ENCODE measurements around the gene PI4K2B. TPM values are rescaled to one million over a fixed set of nuclear protein-coding genes. Genes with fewer than 3 reads are reported as not detected.

Gene PI4K2B
- total RNA-seq, result 23.9 and 24.8 TPM in 2 replicates

DNA sequence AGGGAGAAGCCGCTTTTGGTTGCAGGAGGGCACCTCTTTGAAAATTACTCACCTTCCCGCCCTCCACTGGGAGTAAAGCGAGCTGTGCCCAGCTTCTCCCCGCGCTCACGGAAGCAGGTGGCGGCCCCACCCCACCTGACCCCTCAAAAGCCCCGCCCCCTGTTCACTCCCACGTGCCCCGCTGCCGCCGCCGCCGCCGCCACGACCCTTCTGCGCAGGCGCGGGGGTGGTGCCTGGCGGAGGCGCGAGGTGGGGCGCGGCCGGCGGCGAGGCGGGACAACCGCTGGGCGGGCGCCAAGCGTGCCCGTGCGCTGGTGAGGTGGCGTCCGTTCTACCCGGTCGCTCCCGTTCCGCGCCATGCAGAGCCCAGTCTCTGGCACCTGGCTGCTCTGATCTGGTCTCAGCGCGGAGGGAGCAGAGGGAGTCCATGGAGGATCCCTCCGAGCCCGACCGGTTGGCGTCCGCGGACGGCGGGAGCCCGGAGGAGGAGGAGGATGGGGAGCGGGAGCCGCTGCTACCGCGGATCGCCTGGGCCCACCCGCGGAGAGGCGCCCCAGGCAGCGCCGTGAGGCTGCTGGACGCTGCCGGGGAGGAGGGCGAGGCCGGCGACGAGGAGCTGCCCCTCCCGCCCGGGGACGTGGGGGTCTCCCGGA lies at the start of gene PI4K2B:
PI4K2B (plus strand) TSS at position 297 of the 653 bp plus-strand sequence; CDS start at position 428, 131 bp downstream.

DNA sequence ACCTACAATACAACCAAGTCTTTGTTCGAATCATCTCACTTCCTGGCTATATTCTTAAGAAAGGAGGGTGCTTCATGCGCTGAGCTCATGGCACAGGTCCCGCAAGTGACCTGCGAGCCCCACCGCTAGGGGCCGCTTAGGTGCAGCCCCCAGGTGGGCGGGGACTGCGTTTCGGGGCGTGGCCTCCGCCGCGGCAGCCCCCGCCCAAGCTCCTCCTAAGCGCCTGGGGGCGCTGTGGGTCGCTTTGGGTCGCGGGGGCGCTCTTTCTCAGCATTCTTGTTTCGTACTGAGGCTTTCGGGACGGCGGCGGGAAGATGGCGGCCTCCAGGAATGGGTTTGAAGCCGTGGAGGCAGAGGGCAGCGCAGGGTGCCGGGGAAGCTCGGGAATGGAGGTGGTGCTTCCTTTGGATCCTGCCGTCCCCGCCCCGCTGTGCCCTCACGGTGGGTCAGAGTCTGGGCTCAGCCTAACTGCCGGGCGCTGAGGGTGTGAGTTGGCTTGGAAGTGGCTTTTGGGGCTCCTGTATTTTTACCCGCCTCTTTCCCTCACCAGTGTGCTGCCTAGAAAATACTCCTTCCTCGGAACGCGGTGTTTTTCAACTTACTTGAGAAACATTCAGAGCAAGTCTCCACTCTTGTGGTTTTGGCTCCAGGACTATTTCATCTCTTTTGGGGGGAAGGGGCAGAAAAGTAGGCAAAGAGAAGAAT lies 78.8 kb downstream of the PI4K2B start, which contains the start of gene ZCCHC4:
ZCCHC4 (plus strand) TSS at position 279 of the 705 bp plus-strand sequence; CDS start at position 315, 36 bp downstream.

Other genes starting within 250 kb of the PI4K2B start
- gene LGI2, start 203.1 kb upstream of the PI4K2B start, total RNA-seq, result 1.1 and 1.6 TPM in 2 replicates
- 6.7 and 7.0 TPM in 2 replicates for gene SEPSECS, start 73.6 kb upstream of the PI4K2B start, total RNA-seq
- 6.5 TPM in 2 replicates for gene ZCCHC4, start 78.7 kb downstream of the PI4K2B start, total RNA-seq
- 30.8 and 33.0 TPM in 2 replicates for gene ANAPC4, start 143.2 kb downstream of the PI4K2B start, total RNA-seq

Data from aortic smooth muscle cell (primary cell).